Activated naive CD4-positive, alpha-beta T cell treated with anti-CD3 and anti-CD28 coated beads, Interleukin-2, amount 10 ng/mL, durations not matched to agents 7 days and 5 days (primary cell): Measurements from ENCODE around the gene IFI27L2.
A peak's percentile ranks its signal among the peaks of the same experiment; 100 is the strongest.

Experiments
- CTCF ChIA-PET: fragments of 350-600 bp; sonication (Branson Sonifier 250); formaldehyde crosslinking; loops from one replicate; lab custom pipeline; 2021; ENCODE audit warnings: antibody characterized with exemption; lab: Charles Lee
- DNase-seq: peaks from one replicate; pipeline ENCODE4 v3.0.0-alpha.2; 2020
- H3K27ac Mint-ChIP-seq: one replicate; pipeline ENCODE4 v1.8.0; 2021; ENCODE audit warnings: mild to moderate bottlenecking, moderate library complexity, mixed read lengths
- H3K27me3 Mint-ChIP-seq: one replicate; pipeline ENCODE4 v1.8.0; 2021; ENCODE audit warnings: mild to moderate bottlenecking, mixed read lengths
- H3K36me3 Mint-ChIP-seq: one replicate; pipeline ENCODE4 v1.8.0; 2021; ENCODE audit warnings: mixed read lengths
- H3K4me1 Mint-ChIP-seq: one replicate; pipeline ENCODE4 v1.8.0; 2021; ENCODE audit warnings: mixed read lengths
- H3K4me3 Mint-ChIP-seq: one replicate; pipeline ENCODE4 v1.8.0; 2021; ENCODE audit warnings: mild to moderate bottlenecking, moderate library complexity, mixed read lengths
- H3K9me3 Mint-ChIP-seq: one replicate; pipeline ENCODE4 v1.8.0; 2021; ENCODE audit warnings: mixed read lengths

IFI27L2 gene

GRCh38 chr14:94129111-94129757 lies at the start of gene IFI27L2:
Gene IFI27L2 (minus strand): TSS chr14:94129604. CDS start chr14:94129564, 40 bp downstream.
- CTCF ChIA-PET: interaction anchor here (0.8 to 5.9 kb wide), 13 partner anchors 8 to 191 kb away, joined by 3 to 66 read pairs (median 5); no protein-coding TSS in a partner anchor
- H3K27ac Mint-ChIP-seq: peak within 1 kb of the TSS; percentile 88
- DNase-seq: peak; percentile 86
- peaks cover 11% of the 10 kb centered on the region for H3K27me3 Mint-ChIP-seq
- peak within 1 kb of the TSS; percentile 85 for H3K4me3 Mint-ChIP-seq
- H3K4me1 Mint-ChIP-seq: peaks cover 24% of the 10 kb centered on the region
- peaks cover 15% of the 10 kb centered on the region for H3K36me3 Mint-ChIP-seq
- H3K9me3 Mint-ChIP-seq: no peaks in the 10 kb centered on the region

DNA sequence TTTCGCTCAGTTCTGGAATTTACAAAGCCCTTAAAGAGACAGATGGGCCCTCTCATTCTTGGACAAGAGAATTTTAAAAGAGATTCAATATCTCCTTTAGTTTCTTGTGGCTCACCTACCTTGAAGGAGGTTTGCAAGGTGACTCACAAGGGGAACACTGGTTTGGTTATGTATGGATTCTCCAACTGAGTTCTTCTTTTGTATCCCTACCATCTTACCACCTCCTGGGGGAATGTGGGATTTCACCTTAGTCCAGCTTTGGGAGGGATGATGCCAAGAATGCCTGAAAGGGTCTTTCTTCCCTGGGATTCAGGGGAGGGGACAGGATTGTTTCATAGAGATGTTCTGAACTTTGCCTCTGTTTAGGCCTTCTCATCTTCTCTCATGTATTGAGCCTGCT lies 48.4 kb upstream of the IFI27L2 start:
- CTCF ChIA-PET: interaction anchor here (1.0 to 7.5 kb wide), 2 partner anchors 38 to 47 kb away, joined by 4 to 116 read pairs; no protein-coding TSS in a partner anchor
- Mint-ChIP-seq H3K4me1 (peaks cover 35% of the 10 kb centered on the region), H3K9me3 (no peaks in the 10 kb centered on the region), H3K27ac (no peak overlapping the region), H3K27me3 (peaks cover 31% of the 10 kb centered on the region), H3K36me3 (no peaks in the 10 kb centered on the region), H3K4me3 (no peak overlapping the region)
- no peak for DNase-seq

- no peaks in the 10 kb centered on the region for H3K36me3 Mint-ChIP-seq
- H3K9me3 Mint-ChIP-seq: no peaks in the 10 kb centered on the region
- peaks cover 36% of the 10 kb centered on the region for H3K27me3 Mint-ChIP-seq
- peaks cover 35% of the 10 kb centered on the region for H3K4me1 Mint-ChIP-seq
- CTCF ChIA-PET: interaction anchor here (0.7 to 2.1 kb wide), 3 partner anchors 40 to 46 kb away, joined by 3 to 12 read pairs (median 7); partner anchors contain the start of gene IFI27L2
- DNase-seq: no peak
- H3K4me3 Mint-ChIP-seq: no peak overlapping the region
- H3K27ac Mint-ChIP-seq: no peak overlapping the region
These were observed 47.4 kb upstream of the IFI27L2 start for GRCh38 chr14:94176808-94177207.

GRCh38 chr14:94175747-94176146 lies 46.3 kb upstream of the IFI27L2 start:
- peaks cover 40% of the 10 kb centered on the region for H3K27me3 Mint-ChIP-seq
- no peak overlapping the region for H3K27ac Mint-ChIP-seq
- H3K9me3 Mint-ChIP-seq: no peaks in the 10 kb centered on the region

GRCh38 chr14:94175011-94175745 lies 45.8 kb upstream of the IFI27L2 start:
- Mint-ChIP-seq H3K36me3 (no peaks in the 10 kb centered on the region), H3K27me3 (peaks cover 38% of the 10 kb centered on the region), H3K27ac (peak overlapping the region; percentile 6), H3K4me1 (peaks cover 25% of the 10 kb centered on the region), H3K9me3 (no peaks in the 10 kb centered on the region), H3K4me3 (peak overlapping the region; percentile 68)
- CTCF ChIA-PET: interaction anchor here (0.6 to 2.1 kb wide), 6 partner anchors 13 to 519 kb away, joined by 3 to 12 read pairs (median 6); partner anchors contain the start of gene IFI27L2
- DNase-seq: no peak

More at GRCh38 chr14:94175747-94176146, 46.3 kb upstream of the IFI27L2 start:
- CTCF ChIA-PET: interaction anchor here (0.6 to 2.1 kb wide), 5 partner anchors 39 to 519 kb away, joined by 3 to 12 read pairs (median 7); partner anchors contain the start of gene IFI27L2
- no peaks in the 10 kb centered on the region for H3K36me3 Mint-ChIP-seq
- peaks cover 31% of the 10 kb centered on the region for H3K4me1 Mint-ChIP-seq
- peak overlapping the region; percentile 68 for H3K4me3 Mint-ChIP-seq
- DNase-seq: no peak

GRCh38 chr14:94174604-94175010 lies 45.2 kb upstream of the IFI27L2 start:
- H3K27me3 Mint-ChIP-seq: peaks cover 43% of the 10 kb centered on the region
- H3K9me3 Mint-ChIP-seq: no peaks in the 10 kb centered on the region
- no peaks in the 10 kb centered on the region for H3K36me3 Mint-ChIP-seq
- H3K4me3 Mint-ChIP-seq: peak overlapping the region; percentile 68
- CTCF ChIA-PET: interaction anchor here (1.3 to 2.0 kb wide), 2 partner anchors 13 to 138 kb away, joined by 3 to 7 read pairs; no protein-coding TSS in a partner anchor
- H3K4me1 Mint-ChIP-seq: peaks cover 25% of the 10 kb centered on the region
- DNase-seq: peak; percentile 30
- no peak overlapping the region for H3K27ac Mint-ChIP-seq

DNA sequence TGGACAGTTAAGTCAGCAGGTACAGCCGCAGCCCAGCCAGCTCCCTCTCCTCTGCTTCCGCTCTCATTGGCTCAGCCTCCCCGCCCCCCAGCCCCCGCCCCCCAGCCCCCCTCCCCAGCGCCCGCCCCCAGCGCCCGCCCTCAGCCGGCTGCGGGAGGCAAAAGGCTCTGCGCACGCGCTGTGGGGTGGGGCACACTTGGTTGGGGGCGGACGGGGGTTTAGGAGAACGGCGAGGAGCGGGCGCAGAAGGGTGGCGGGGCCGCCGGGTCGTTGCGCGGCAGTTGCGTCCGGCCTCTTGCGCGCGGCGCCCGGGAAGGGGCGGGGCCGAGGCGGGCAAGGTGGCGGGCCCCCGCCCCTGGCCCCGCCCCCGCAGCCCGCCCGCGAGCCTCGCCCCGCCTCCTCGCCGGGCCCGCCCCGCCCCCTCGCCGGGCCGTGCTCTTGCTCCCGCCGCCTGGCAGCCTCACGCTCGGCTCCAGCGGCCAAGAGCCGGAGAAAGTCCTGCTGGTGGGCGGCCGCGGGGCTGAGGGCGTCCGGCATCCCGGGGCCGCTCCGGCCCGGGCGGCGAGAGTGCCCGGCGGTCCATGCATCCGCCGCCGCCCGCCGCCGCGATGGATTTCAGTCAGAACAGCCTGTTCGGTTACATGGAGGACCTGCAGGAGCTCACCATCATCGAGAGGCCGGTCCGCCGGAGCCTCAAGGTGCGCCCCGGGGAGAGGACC lies 44.6 kb upstream of the IFI27L2 start, which contains the start of gene PPP4R4:
TSS of gene PPP4R4 (plus strand) at position 438 of the 719 bp plus-strand sequence. CDS start at position 582, 144 bp downstream.
- DNase-seq: peak; percentile 96
- Mint-ChIP-seq H3K27ac (peak within 1 kb of the TSS; percentile 82), H3K27me3 (peaks cover 43% of the 10 kb centered on the region)

DNA sequence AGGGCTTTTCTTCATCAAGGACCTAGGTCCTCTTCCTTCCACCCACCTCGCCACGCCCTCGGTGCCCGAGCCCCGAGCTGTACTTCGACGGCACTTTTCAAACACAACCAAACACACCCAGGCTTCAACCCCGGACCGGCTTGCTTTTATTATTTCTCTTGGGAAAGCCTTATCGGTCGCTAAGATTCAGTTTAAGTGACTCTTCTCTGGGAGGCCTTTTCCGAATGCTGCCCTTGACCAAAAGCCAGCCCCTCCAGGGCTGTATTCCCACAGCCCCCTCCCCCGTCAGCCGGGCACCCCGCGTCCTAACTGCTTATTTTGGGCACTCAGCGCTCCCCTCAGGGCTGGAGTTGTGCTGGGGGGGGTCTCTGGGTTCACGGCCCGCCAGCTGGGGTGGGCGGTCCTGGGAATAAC lies 44.1 kb upstream of the IFI27L2 start:
- peaks cover 43% of the 10 kb centered on the region for H3K27me3 Mint-ChIP-seq
- H3K9me3 Mint-ChIP-seq: no peaks in the 10 kb centered on the region
- H3K36me3 Mint-ChIP-seq: no peaks in the 10 kb centered on the region
- H3K4me3 Mint-ChIP-seq: peak overlapping the region; percentile 77
- peaks cover 25% of the 10 kb centered on the region for H3K4me1 Mint-ChIP-seq
- DNase-seq: peak; percentile 47
- H3K27ac Mint-ChIP-seq: peak overlapping the region; percentile 82
- CTCF ChIA-PET: interaction anchor here (0.8 to 1.5 kb wide), 2 partner anchors 24 to 37 kb away, joined by 3 to 6 read pairs; no protein-coding TSS in a partner anchor

More for the DNA sequence above, 44.6 kb upstream of the IFI27L2 start, which contains the start of gene PPP4R4:
- H3K36me3 Mint-ChIP-seq: no peaks in the 10 kb centered on the region
- peaks cover 25% of the 10 kb centered on the region for H3K4me1 Mint-ChIP-seq
- CTCF ChIA-PET: interaction anchor here (1.3 to 2.0 kb wide), 3 partner anchors 12 to 138 kb away, joined by 3 to 7 read pairs (median 6); no protein-coding TSS in a partner anchor
- peak within 1 kb of the TSS; percentile 77 for H3K4me3 Mint-ChIP-seq
- H3K9me3 Mint-ChIP-seq: no peaks in the 10 kb centered on the region

- CTCF ChIA-PET: interaction anchor here (1.5 kb wide), 1 partner anchor 36 kb away, joined by 6 read pairs; no protein-coding TSS in a partner anchor
- no peak overlapping the region for H3K27ac Mint-ChIP-seq
- DNase-seq: no peak
- H3K4me3 Mint-ChIP-seq: peak overlapping the region; percentile 77
- no peaks in the 10 kb centered on the region for H3K9me3 Mint-ChIP-seq
- peaks cover 25% of the 10 kb centered on the region for H3K4me1 Mint-ChIP-seq
- peaks cover 39% of the 10 kb centered on the region for H3K27me3 Mint-ChIP-seq
- H3K36me3 Mint-ChIP-seq: no peaks in the 10 kb centered on the region
These were observed 43.1 kb upstream of the IFI27L2 start for GRCh38 chr14:94172545-94172944.

- H3K9me3 Mint-ChIP-seq: no peaks in the 10 kb centered on the region
- H3K4me1 Mint-ChIP-seq: peaks cover 21% of the 10 kb centered on the region
- H3K27me3 Mint-ChIP-seq: peaks cover 35% of the 10 kb centered on the region
- no peaks in the 10 kb centered on the region for H3K36me3 Mint-ChIP-seq
- no peak overlapping the region for H3K27ac Mint-ChIP-seq
- H3K4me3 Mint-ChIP-seq: no peak overlapping the region
- DNase-seq: no peak
- CTCF ChIA-PET: interaction anchor here (1.3 to 2.4 kb wide), 2 partner anchors 34 to 231 kb away, joined by 5 to 6 read pairs; no protein-coding TSS in a partner anchor
These were observed 41.8 kb upstream of the IFI27L2 start for GRCh38 chr14:94171208-94171607.

- H3K9me3 Mint-ChIP-seq: no peaks in the 10 kb centered on the region
- peaks cover 29% of the 10 kb centered on the region for H3K27me3 Mint-ChIP-seq
- H3K4me3 Mint-ChIP-seq: no peak overlapping the region
- CTCF ChIA-PET: interaction anchor here (1.3 to 2.4 kb wide), 4 partner anchors 10 to 230 kb away, joined by 3 to 6 read pairs (median 4); no protein-coding TSS in a partner anchor
- no peak for DNase-seq
- no peak overlapping the region for H3K27ac Mint-ChIP-seq
- peaks cover 13% of the 10 kb centered on the region for H3K4me1 Mint-ChIP-seq
- H3K36me3 Mint-ChIP-seq: no peaks in the 10 kb centered on the region
These were observed 40.7 kb upstream of the IFI27L2 start for GRCh38 chr14:94170136-94170535.

DNA sequence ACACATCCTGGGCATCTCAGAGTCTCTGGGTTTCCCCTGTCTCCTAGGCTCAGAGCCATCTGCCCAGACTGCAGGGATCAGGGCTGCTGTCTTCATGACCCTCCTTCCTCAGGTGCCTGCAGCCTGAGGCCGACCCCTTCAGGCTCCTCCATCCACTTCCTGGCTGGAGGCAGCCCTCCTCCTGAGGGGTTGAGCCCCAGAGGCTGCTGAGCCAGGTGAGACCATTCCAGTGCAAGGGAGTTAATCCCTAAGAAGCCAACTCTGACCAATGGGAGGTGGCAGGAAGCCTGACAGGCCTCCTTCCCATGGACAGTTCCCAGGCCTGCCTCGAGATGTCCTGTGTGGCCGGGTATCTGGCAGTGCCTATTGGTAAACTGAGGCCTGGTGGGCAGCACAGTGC lies 36.3 kb upstream of the IFI27L2 start:
- CTCF ChIA-PET: interaction anchor here (1.0 kb wide), 1 partner anchor 29 kb away, joined by 4 read pairs; no protein-coding TSS in a partner anchor
- Mint-ChIP-seq H3K4me3 (no peak overlapping the region), H3K9me3 (no peaks in the 10 kb centered on the region), H3K36me3 (no peaks in the 10 kb centered on the region), H3K27me3 (peaks cover 7% of the 10 kb centered on the region), H3K27ac (no peak overlapping the region), H3K4me1 (peaks cover 46% of the 10 kb centered on the region)
- DNase-seq: no peak
